Calu3 (cell line): ENCODE measurements around the gene NNAT. TPM values are rescaled to one million over a fixed set of nuclear protein-coding genes. Genes with fewer than 3 reads are reported as not detected.

Experiments
- BruUV-seq: library from RNA; stranded (reverse); fragments of 400-500 nt; replicated peaks from 2 replicates; lab custom pipeline; 2021; lab: Mats Ljungman, UMichigan
- CTCF ChIA-PET: fragments of 300-600 bp; sonication (Branson Sonifier 250); formaldehyde crosslinking; loops from one replicate; lab custom pipeline; 2022; ENCODE audit warnings: antibody characterized with exemption; lab: Charles Lee
- DNase-seq: peaks from one replicate; pipeline ENCODE4 v3.0.0; 2022
- H3K27ac Mint-ChIP-seq: one replicate; pipeline ENCODE4 v1.8.0; 2022; ENCODE audit warnings: mixed read lengths; ENCODE audit not compliant: unreplicated experiment
- H3K27me3 Mint-ChIP-seq: one replicate; pipeline ENCODE4 v1.8.0; 2022; ENCODE audit warnings: mixed read lengths; ENCODE audit not compliant: unreplicated experiment
- H3K36me3 Mint-ChIP-seq: one replicate; pipeline ENCODE4 v1.8.0; 2022; ENCODE audit warnings: mild to moderate bottlenecking, moderate library complexity, mixed read lengths; ENCODE audit not compliant: insufficient read depth, unreplicated experiment
- H3K4me1 Mint-ChIP-seq: one replicate; pipeline ENCODE4 v1.8.0; 2022; ENCODE audit warnings: mild to moderate bottlenecking, low read depth, mixed read lengths; ENCODE audit not compliant: unreplicated experiment
- H3K4me3 Mint-ChIP-seq: one replicate; pipeline ENCODE4 v1.8.0; 2022; ENCODE audit warnings: mild to moderate bottlenecking, low read depth, moderate library complexity, mixed read lengths; ENCODE audit not compliant: unreplicated experiment
- H3K9me3 Mint-ChIP-seq: one replicate; pipeline ENCODE4 v1.8.0; 2022; ENCODE audit warnings: low read depth, mixed read lengths; ENCODE audit not compliant: unreplicated experiment
- intact Hi-C: fragments of 100-400 bp; cut with micrococcal nuclease; formaldehyde crosslinking; loops from one replicate; pipeline ENCODE4 v1.10.0; 2022; ENCODE audit not compliant: unreplicated experiment
- total RNA-seq: library from RNA; stranded (reverse); gene quantifications from 2 replicates; pipeline ENCODE4 v1.2.3, GENCODE V29; 2022
- TF ChIP-seq, protein P1 (sequence below): fragments of 200-600 bp; IDR thresholded peaks from one replicate; pipeline ENCODE4 v1.8.0; 2022; ENCODE audit warnings: antibody characterized with exemption; ENCODE audit not compliant: unreplicated experiment

Gene NNAT
- total RNA-seq, 1 experiment from 2014 or later: not detected

DNA sequence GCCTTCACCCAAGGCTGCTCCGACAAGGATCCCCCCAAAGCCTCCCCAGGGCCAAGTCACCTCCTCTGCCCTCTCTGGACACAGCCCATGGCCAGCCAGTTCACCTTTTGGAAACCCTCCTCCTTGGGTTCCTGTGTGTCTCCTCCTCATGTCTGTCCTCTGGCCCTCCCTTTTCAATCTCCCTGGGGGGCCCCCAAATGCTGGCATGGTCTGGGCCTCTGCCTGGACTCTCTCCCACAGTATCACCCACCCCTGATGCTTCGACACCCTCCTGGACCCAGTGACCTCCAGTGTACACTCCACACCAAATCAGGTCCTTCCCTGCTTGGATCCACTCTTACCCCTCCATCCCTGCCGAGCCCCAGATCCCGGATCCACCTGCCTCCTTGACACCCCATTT lies 46.7 kb upstream of the NNAT start:
- H3K36me3 Mint-ChIP-seq: no peaks in the 10 kb centered on the region
- H3K9me3 Mint-ChIP-seq: no peaks in the 10 kb centered on the region
- TF ChIP-seq, protein P1, sequence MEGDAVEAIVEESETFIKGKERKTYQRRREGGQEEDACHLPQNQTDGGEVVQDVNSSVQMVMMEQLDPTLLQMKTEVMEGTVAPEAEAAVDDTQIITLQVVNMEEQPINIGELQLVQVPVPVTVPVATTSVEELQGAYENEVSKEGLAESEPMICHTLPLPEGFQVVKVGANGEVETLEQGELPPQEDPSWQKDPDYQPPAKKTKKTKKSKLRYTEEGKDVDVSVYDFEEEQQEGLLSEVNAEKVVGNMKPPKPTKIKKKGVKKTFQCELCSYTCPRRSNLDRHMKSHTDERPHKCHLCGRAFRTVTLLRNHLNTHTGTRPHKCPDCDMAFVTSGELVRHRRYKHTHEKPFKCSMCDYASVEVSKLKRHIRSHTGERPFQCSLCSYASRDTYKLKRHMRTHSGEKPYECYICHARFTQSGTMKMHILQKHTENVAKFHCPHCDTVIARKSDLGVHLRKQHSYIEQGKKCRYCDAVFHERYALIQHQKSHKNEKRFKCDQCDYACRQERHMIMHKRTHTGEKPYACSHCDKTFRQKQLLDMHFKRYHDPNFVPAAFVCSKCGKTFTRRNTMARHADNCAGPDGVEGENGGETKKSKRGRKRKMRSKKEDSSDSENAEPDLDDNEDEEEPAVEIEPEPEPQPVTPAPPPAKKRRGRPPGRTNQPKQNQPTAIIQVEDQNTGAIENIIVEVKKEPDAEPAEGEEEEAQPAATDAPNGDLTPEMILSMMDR: no peak
- peaks cover 93% of the 10 kb centered on the region for H3K27me3 Mint-ChIP-seq
- no peak overlapping the region for H3K27ac Mint-ChIP-seq
- no peaks in the 10 kb centered on the region for H3K4me1 Mint-ChIP-seq
- DNase-seq: no peak
- BruUV-seq: no TSS peak
- CTCF ChIA-PET: no interaction called here
- intact Hi-C loops: no loop called here
- H3K4me3 Mint-ChIP-seq: no peak overlapping the region

DNA sequence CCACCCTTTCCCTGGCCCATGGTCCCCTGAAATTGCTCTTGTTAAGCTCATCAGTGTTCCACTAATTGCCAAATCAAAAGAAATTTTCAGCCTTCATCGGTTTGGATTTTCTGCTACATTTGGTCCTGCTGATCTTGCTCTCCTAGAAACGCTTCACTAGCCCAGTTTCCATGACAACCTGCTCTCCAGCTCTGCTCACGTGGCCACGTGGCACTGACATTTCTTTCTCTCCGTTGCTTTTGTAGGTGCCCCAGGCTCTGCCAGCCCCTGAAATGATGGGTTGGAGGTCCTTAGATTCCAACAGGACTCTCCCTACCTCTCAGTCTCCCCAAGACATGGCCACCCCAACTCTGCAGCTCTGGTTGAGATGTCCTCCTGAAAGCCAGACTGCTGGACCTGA lies 45.8 kb upstream of the NNAT start:
- H3K36me3 Mint-ChIP-seq: no peaks in the 10 kb centered on the region
- no peak for DNase-seq
- CTCF ChIA-PET: interaction anchor here (0.6 kb wide), 1 partner anchor 23 kb away, joined by 4 read pairs; no protein-coding TSS in a partner anchor

DNA sequence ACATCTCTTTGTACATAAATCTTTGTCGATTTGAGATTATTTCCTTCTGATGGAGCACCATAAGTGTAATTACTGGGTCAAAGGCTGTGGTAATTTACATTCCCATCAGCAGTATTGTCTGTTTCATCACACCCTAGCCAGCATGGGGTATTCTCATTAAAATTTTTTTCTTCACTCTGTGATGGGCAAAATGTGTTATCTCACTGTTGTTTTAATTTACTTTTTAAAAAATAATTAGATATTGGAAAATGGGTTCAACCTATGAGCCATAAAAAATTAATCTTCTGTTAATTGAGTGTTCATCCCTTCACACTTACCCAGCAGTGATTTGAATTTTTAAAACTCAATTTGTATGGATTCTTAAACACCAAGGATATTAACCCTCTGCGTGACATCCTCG lies 44.0 kb upstream of the NNAT start:
- Mint-ChIP-seq H3K4me3 (no peak overlapping the region), H3K4me1 (no peaks in the 10 kb centered on the region), H3K27me3 (peaks cover 93% of the 10 kb centered on the region), H3K27ac (no peak overlapping the region), H3K9me3 (no peaks in the 10 kb centered on the region), H3K36me3 (no peaks in the 10 kb centered on the region)
- CTCF ChIA-PET: interaction anchor here (0.5 kb wide), 2 partner anchors 25 to 724 kb away, joined by 4 read pairs; no protein-coding TSS in a partner anchor
- intact Hi-C loops: no loop called here
- TF ChIP-seq, protein P1: no peak
- DNase-seq: no peak
- BruUV-seq: no TSS peak

More for the DNA sequence above, 45.8 kb upstream of the NNAT start:
- Mint-ChIP-seq H3K27me3 (peaks cover 93% of the 10 kb centered on the region), H3K9me3 (no peaks in the 10 kb centered on the region), H3K4me1 (no peaks in the 10 kb centered on the region), H3K4me3 (no peak overlapping the region), H3K27ac (no peak overlapping the region)
- TF ChIP-seq, protein P1: no peak
- intact Hi-C loops: no loop called here
- BruUV-seq: no TSS peak

DNA sequence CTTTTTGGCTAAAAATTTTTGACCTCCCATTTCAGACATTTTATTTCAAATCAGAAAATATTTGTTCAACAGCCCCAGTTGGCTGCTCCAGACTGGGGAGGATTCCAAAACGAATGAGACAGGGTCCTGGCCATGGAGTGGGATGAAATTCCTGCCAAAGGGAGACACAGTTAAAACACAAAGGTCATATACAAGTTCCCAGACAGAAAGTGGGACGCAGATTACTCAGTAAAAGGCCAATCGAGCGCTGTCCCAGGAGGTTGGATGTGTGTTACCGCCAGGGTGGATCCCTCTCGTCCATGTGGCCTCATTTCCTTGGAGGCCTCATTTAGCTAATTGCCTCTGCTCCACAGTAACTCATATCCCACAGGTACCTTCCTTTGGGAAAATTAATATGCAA lies 41.8 kb upstream of the NNAT start:
- intact Hi-C loops: no loop called here
- no peaks in the 10 kb centered on the region for H3K4me1 Mint-ChIP-seq
- CTCF ChIA-PET: interaction anchor here (0.8 kb wide), 1 partner anchor 22 kb away, joined by 3 read pairs; no protein-coding TSS in a partner anchor
- no TSS peak for BruUV-seq
- no peaks in the 10 kb centered on the region for H3K9me3 Mint-ChIP-seq
- H3K27me3 Mint-ChIP-seq: peaks cover 85% of the 10 kb centered on the region
- no peak overlapping the region for H3K4me3 Mint-ChIP-seq
- TF ChIP-seq, protein P1: no peak
- no peaks in the 10 kb centered on the region for H3K36me3 Mint-ChIP-seq
- DNase-seq: no peak
- no peak overlapping the region for H3K27ac Mint-ChIP-seq
